ENCODE results near the gene DPEP1.

- TF ChIP-seq NFYB (CRISPR knock-in tag; conservative IDR thresholded peaks at IDR 0.05; ENCODE audit: low read depth) (no peak), USF1 (CRISPR knock-in tag; IDR thresholded peaks at IDR 0.05) (no peak), ATF6 (CRISPR knock-in tag; IDR thresholded peaks at IDR 0.05) (no peak), CTCF (IDR thresholded peaks at IDR 0.05) (no peak), SMAD4 (CRISPR knock-in tag; IDR thresholded peaks at IDR 0.05) (no peak), ZNF121 (CRISPR knock-in tag; IDR thresholded peaks at IDR 0.05) (no peak), NR1H2 (CRISPR knock-in tag; IDR thresholded peaks at IDR 0.05) (no peak), TEAD4 (CRISPR knock-in tag; IDR thresholded peaks at IDR 0.05) (no peak), E2F5 (CRISPR knock-in tag; IDR thresholded peaks at IDR 0.05) (no peak), ELF4 (CRISPR knock-in tag; IDR thresholded peaks at IDR 0.05; ENCODE audit: low read depth) (no peak), IRF1 (CRISPR knock-in tag; IDR thresholded peaks at IDR 0.05) (no peak), TCF7 (CRISPR knock-in tag; IDR thresholded peaks at IDR 0.05; ENCODE audit: low read depth) (no peak), ATF3 (CRISPR knock-in tag; conservative IDR thresholded peaks at IDR 0.05) (no peak), ZSCAN18 (CRISPR knock-in tag; IDR thresholded peaks at IDR 0.05) (no peak)
Measured at GRCh38 chr16:89651584-89651983, 38.1 kb downstream of the DPEP1 start.

All from WTC11 (cell line).